Measurements from ENCODE around the gene RFNG.

DNA sequence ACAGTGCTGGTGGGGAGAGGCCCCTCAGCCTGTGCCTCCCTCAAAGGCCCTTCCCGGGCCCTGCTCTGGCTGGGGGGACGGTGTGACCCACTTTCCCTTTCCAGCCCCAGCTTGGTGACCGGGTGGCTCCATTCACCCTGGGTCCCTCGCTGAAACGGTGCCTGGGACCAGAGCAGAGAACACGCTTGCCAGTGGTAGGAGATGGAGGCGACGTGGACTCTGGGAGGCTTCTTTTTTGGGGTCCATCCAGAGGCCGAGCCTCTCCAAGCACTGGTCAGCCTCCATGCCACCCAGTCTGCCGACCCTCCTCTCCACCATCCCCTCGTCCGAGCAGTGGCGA, 36.7 kb downstream of the RFNG start:
- TF ChIP-seq, protein P1, sequence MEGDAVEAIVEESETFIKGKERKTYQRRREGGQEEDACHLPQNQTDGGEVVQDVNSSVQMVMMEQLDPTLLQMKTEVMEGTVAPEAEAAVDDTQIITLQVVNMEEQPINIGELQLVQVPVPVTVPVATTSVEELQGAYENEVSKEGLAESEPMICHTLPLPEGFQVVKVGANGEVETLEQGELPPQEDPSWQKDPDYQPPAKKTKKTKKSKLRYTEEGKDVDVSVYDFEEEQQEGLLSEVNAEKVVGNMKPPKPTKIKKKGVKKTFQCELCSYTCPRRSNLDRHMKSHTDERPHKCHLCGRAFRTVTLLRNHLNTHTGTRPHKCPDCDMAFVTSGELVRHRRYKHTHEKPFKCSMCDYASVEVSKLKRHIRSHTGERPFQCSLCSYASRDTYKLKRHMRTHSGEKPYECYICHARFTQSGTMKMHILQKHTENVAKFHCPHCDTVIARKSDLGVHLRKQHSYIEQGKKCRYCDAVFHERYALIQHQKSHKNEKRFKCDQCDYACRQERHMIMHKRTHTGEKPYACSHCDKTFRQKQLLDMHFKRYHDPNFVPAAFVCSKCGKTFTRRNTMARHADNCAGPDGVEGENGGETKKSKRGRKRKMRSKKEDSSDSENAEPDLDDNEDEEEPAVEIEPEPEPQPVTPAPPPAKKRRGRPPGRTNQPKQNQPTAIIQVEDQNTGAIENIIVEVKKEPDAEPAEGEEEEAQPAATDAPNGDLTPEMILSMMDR (IDR thresholded peaks at IDR 0.05): no peak
- no peak for TF ChIP-seq POLR2A (IDR thresholded peaks at IDR 0.05)
